Adrenal gland (tissue), 12 donors: ENCODE results near the gene MAML2. TPM values are rescaled to one million over a fixed set of nuclear protein-coding genes. Genes with fewer than 3 reads are reported as not detected.

ENCODE experiments used
- DNase-seq, 7 donors: peaks; one replicate each; pipeline ENCODE4 v3.0.0-alpha.2; 2019 to 2020
- H3K27ac ChIP-seq, 5 donors: fragments of 200-600 bp; sonication (generic) in 4 of 5; 1 replicate in 3 of 5; 2 replicates in 2 of 5; pipeline versions ENCODE4 v1.5.1 to v1.8.0; 2016 to 2020; ENCODE audit warnings: mild to moderate bottlenecking in 1 of 5
- H3K27me3 ChIP-seq: fragments of 200-600 bp; 2 replicates; pipeline ENCODE4 v1.8.0; 2021
- H3K36me3 ChIP-seq, 2 donors: fragments of 200-600 bp; replicated peaks in 1 of 2; 1 replicate in 1 of 2; 2 replicates in 1 of 2; pipeline versions ENCODE4 v1.5.1 to v1.8.0; 2018 to 2022
- H3K4me1 ChIP-seq, 2 donors: fragments of 200-600 bp; replicated peaks in 1 of 2; 1 replicate in 1 of 2; 2 replicates in 1 of 2; pipeline versions ENCODE4 v1.5.1 to v1.8.0; 2018 to 2021
- H3K4me3 ChIP-seq, 4 donors: fragments of 200-600 bp; sonication (generic) in 3 of 4; one replicate each; pipeline ENCODE4 v1.5.1; 2016 to 2018
- H3K9me3 ChIP-seq, 3 donors: fragments of 200-600 bp; sonication (generic) in 1 of 3; replicated peaks in 1 of 3; 1 replicate in 2 of 3; 2 replicates in 1 of 3; pipeline versions ENCODE4 v1.5.1 to v1.8.0; 2016 to 2021
- POLR2A ChIP-seq, 2 donors: fragments of 450-650 bp; IDR thresholded peaks; one replicate each; pipeline ENCODE4 v1.6.1; 2017; ENCODE audit warnings: antibody characterized with exemption in 2 of 2, mild to moderate bottlenecking in 2 of 2, moderate library complexity in 1 of 2
- WGBS, 4 donors: extraction: QIAGEN DNeasy Blood & Tissue Kit in 2 of 4; methylation state at CpG; one replicate each; pipeline versions ENCODE4 v1.1.5 to v1.1.7; 2013 to 2017; 5-methylcytosine and 5-hydroxymethylcytosine counted together
- intact Hi-C, 2 donors: fragments of 100-400 bp; cut with DNase I; formaldehyde crosslinking; loops; one replicate each; pipeline versions ENCODE4 v1.14.1 to v1.15.0; 2022 to 2023
- polyA plus RNA-seq, 3 donors: library from polyadenylated mRNA; stranded (reverse); fragments of 200-250 nt in 2 of 3; fragments of 350-450 nt in 1 of 3; fragmentation: Illumina TruSeq in 1 of 3; extraction: RNeasy Lipid Tissue Mini Kit (QIAGEN cat#74804) in 1 of 3; gene quantifications; one replicate each; pipeline ENCODE4 v1.2.3, GENCODE V29; 2013 to 2014
- total RNA-seq, 9 donors: library from RNA; depleted of rRNA in 4 of 9; stranded (reverse); fragments of >200 nt in 4 of 9; fragments of 120-200 nt in 1 of 9; fragmentation: NEBNext Ultra II Directional in 1 of 9; extraction: Animal tissue kit (Norgen Biotek cat#: 25700) in 1 of 9; gene quantifications; one replicate each; pipeline versions ENCODE4 v1.1.0 to v1.2.4, GENCODE V29; 2013 to 2023
- TF ChIP-seq, protein P1 (sequence below), 6 experiments: fragments of 450-650 bp in 4 of 6; fragments of 200-600 bp in 2 of 6; sonication (generic) in 1 of 6; IDR thresholded peaks; 1 replicate in 5 of 6; 2 replicates in 1 of 6; pipeline versions ENCODE4 v1.5.1 to v1.8.0; 2016 to 2021; ENCODE audit warnings: antibody characterized with exemption in 6 of 6, mild to moderate bottlenecking in 2 of 6, moderate library complexity in 1 of 6
- donor health status: healthy with polysubstance abuse.
- donor health status: Bipolar disorder and iron deficiency.
- donor health status: DM: yes; HTN: yes; CAD: no.
- donor health status: DM: no; HTN: no; CAD: no.
- donor health status: DM: no; HTN: no; CAD: no.
- donor health status: DM: yes; HTN: yes; CAD: no.

Gene MAML2
- total and polyA plus RNA-seq, 12 donors, result 1.4 to 19.4 (median 7.6) TPM

GRCh38 chr11:96141626-96142025, 201.4 kb downstream of the MAML2 start:
- intact Hi-C loops, result loop anchor here in 1 of 2 donors (10.0 kb wide), 1 partner anchor 307 kb away; no protein-coding TSS in a partner anchor
- H3K27ac ChIP-seq, result no peak overlapping the region
- TF ChIP-seq POLR2A (IDR thresholded peaks at IDR 0.05), result no peak
- TF ChIP-seq, protein P1, sequence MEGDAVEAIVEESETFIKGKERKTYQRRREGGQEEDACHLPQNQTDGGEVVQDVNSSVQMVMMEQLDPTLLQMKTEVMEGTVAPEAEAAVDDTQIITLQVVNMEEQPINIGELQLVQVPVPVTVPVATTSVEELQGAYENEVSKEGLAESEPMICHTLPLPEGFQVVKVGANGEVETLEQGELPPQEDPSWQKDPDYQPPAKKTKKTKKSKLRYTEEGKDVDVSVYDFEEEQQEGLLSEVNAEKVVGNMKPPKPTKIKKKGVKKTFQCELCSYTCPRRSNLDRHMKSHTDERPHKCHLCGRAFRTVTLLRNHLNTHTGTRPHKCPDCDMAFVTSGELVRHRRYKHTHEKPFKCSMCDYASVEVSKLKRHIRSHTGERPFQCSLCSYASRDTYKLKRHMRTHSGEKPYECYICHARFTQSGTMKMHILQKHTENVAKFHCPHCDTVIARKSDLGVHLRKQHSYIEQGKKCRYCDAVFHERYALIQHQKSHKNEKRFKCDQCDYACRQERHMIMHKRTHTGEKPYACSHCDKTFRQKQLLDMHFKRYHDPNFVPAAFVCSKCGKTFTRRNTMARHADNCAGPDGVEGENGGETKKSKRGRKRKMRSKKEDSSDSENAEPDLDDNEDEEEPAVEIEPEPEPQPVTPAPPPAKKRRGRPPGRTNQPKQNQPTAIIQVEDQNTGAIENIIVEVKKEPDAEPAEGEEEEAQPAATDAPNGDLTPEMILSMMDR (IDR thresholded peaks at IDR 0.05), result no peak

DNA sequence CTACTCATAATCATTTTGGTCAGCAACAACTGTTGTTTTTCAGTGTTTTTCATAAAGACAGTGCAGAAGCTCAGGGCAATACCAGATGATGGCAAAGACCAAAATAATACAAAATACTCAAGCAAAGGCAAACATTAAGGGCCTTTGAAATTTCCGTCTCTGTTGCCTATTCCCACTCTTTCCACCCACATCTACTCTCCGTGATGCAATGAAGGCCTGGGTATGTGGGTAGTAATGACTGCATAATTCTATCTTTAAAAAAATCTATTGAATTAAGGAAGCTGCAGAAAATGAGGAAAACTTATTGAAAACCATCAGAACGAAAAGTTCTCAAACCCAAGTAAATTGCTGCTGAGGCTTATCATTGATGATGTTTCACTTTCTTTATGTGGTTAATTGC, 203.3 kb downstream of the MAML2 start:
- H3K4me3 ChIP-seq, result no peak overlapping the region
- no peak for TF ChIP-seq POLR2A (IDR thresholded peaks at IDR 0.05)
- TF ChIP-seq, protein P1 (IDR thresholded peaks at IDR 0.05), result no peak
- intact Hi-C loops, result loop anchor here in 1 of 2 donors (10.0 kb wide), 1 partner anchor 305 kb away; no protein-coding TSS in a partner anchor
- H3K36me3 ChIP-seq, result no peaks in the 10 kb centered on the region
- H3K27ac ChIP-seq, result no peak overlapping the region
- peaks cover 0 to 14% of the 10 kb centered on the region in 2 donors for H3K4me1 ChIP-seq
- DNase-seq, result no peak
- no peaks in the 10 kb centered on the region for H3K27me3 ChIP-seq
- no peaks in the 10 kb centered on the region for H3K9me3 ChIP-seq
- 81 to 91% (median 88%) methylated on average over 3 of the region's 3 CpGs for WGBS, 4 donors

More at GRCh38 chr11:96141626-96142025, 201.4 kb downstream of the MAML2 start:
- H3K4me1 ChIP-seq, result peaks cover 0 to 14% of the 10 kb centered on the region in 2 donors
- H3K9me3 ChIP-seq, result no peaks in the 10 kb centered on the region
- no peaks in the 10 kb centered on the region for H3K27me3 ChIP-seq
- no peaks in the 10 kb centered on the region for H3K36me3 ChIP-seq
- WGBS, 4 donors, result 95 to 98% (median 97%) methylated on average over 9 of the region's 9 CpGs
- no peak for DNase-seq
- no peak overlapping the region for H3K4me3 ChIP-seq

- Histone ChIP-seq H3K27ac (no peak overlapping the region), H3K4me3 (no peak overlapping the region), H3K4me1 (peaks cover 0 to 12% of the 10 kb centered on the region in 2 donors), H3K36me3 (no peaks in the 10 kb centered on the region), H3K9me3 (no peaks in the 10 kb centered on the region), H3K27me3 (no peaks in the 10 kb centered on the region)
- 80 to 95% (median 90%) methylated on average over 2 of the region's 2 CpGs for WGBS, 4 donors
- intact Hi-C loops, result no loop called here
- DNase-seq, result no peak
- TF ChIP-seq, protein P1 (IDR thresholded peaks at IDR 0.05), result no peak
- TF ChIP-seq POLR2A (IDR thresholded peaks at IDR 0.05), result no peak
Measured at GRCh38 chr11:96137373-96137772, 205.6 kb downstream of the MAML2 start.

GRCh38 chr11:96136613-96137298, 206.2 kb downstream of the MAML2 start:
- Histone ChIP-seq H3K36me3 (no peaks in the 10 kb centered on the region), H3K9me3 (no peaks in the 10 kb centered on the region), H3K27ac (no peak overlapping the region), H3K27me3 (no peaks in the 10 kb centered on the region), H3K4me3 (no peak overlapping the region), H3K4me1 (peaks cover 0 to 12% of the 10 kb centered on the region in 2 donors)
- TF ChIP-seq POLR2A (IDR thresholded peaks at IDR 0.05), result no peak
- TF ChIP-seq, protein P1 (IDR thresholded peaks at IDR 0.05), result no peak
- 55 to 72% (median 62%) methylated on average over 3 of the region's 3 CpGs for WGBS, 4 donors
- DNase-seq, result no peak
- intact Hi-C loops, result no loop called here
